Mesendoderm (in vitro differentiated cells): ENCODE data around the gene BBS1.

Source experiments
- DNase-seq: peaks from one replicate; pipeline ENCODE4 v3.0.0; 2013
- H2AK5ac ChIP-seq: 2 replicates; pipeline ENCODE4 v1.6.1; 2013; ENCODE audit warnings: low read length, inconsistent platforms
- H2BK120ac ChIP-seq: 2 replicates; pipeline ENCODE4 v1.6.1; 2013; ENCODE audit warnings: low read depth, mild to moderate bottlenecking, low read length, moderate library complexity, mixed read lengths
- H2BK15ac ChIP-seq: replicated peaks from 2 replicates; pipeline ENCODE4 v1.6.1; 2013; ENCODE audit warnings: low read depth, mild to moderate bottlenecking, moderate library complexity
- H2BK5ac ChIP-seq: 2 replicates; pipeline ENCODE4 v1.6.1; 2013; ENCODE audit warnings: low read length, inconsistent platforms
- H3K18ac ChIP-seq: 2 replicates; pipeline ENCODE4 v1.6.1; 2013; ENCODE audit warnings: mild to moderate bottlenecking, low read length, mixed read lengths
- H3K23ac ChIP-seq: one replicate; pipeline ENCODE4 v1.6.1; 2013; ENCODE audit warnings: low read length
- H3K27ac ChIP-seq: 2 replicates; pipeline ENCODE4 v1.5.1; 2013; ENCODE audit warnings: low read depth, mild to moderate bottlenecking, inconsistent platforms, low read length, moderate library complexity
- H3K27me3 ChIP-seq: 2 replicates; pipeline ENCODE4 v1.6.1; 2013; ENCODE audit warnings: low read length, control low read depth, mild to moderate bottlenecking, inconsistent platforms; ENCODE audit not compliant: insufficient read depth, poor library complexity
- H3K36me3 ChIP-seq: 2 replicates; pipeline ENCODE4 v1.6.1; 2013; ENCODE audit warnings: low read length, inconsistent platforms; ENCODE audit not compliant: control insufficient read depth, insufficient read depth
- H3K4ac ChIP-seq: one replicate; pipeline ENCODE4 v1.6.1; 2013; ENCODE audit warnings: low read depth, mild to moderate bottlenecking, low read length, moderate library complexity
- H3K4me1 ChIP-seq: 2 replicates; pipeline ENCODE4 v1.6.1; 2013; ENCODE audit warnings: low read depth, low read length, inconsistent platforms; ENCODE audit not compliant: control insufficient read depth
- H3K4me2 ChIP-seq: 2 replicates; pipeline ENCODE4 v1.6.1; 2013; ENCODE audit warnings: low read length
- H3K4me3 ChIP-seq: 2 replicates; pipeline ENCODE4 v1.5.1; 2013; ENCODE audit warnings: mild to moderate bottlenecking, low read length
- H3K56ac ChIP-seq: one replicate; pipeline ENCODE4 v1.6.1; 2013; ENCODE audit warnings: low read length
- H3K79me1 ChIP-seq: 2 replicates; pipeline ENCODE4 v1.6.1; 2013; ENCODE audit warnings: low read length, inconsistent platforms
- H3K79me2 ChIP-seq: 2 replicates; pipeline ENCODE4 v1.6.1; 2013; ENCODE audit warnings: mild to moderate bottlenecking, low read length; ENCODE audit not compliant: control insufficient read depth, insufficient read depth
- H3K9ac ChIP-seq: 2 replicates; pipeline ENCODE4 v1.6.1; 2013; ENCODE audit warnings: low read length, inconsistent platforms
- H4K5ac ChIP-seq: one replicate; pipeline ENCODE4 v1.6.1; 2013; ENCODE audit warnings: low read length
- H4K8ac ChIP-seq: one replicate; pipeline ENCODE4 v1.6.1; 2013; ENCODE audit warnings: low read depth, mild to moderate bottlenecking, control low read depth, low read length, moderate library complexity
- WGBS: extraction: QIAGEN DNeasy Blood & Tissue Kit; methylation state at CpG from one replicate; pipeline ENCODE4 v1.1.7; 2013; ENCODE audit warnings: low lambda C conversion rate, missing lambda C conversion rate; ENCODE audit not compliant: insufficient coverage; ENCODE audit errors: extremely low coverage; 5-methylcytosine and 5-hydroxymethylcytosine counted together

BBS1 gene

GRCh38 chr11:66469441-66469840 is 41.0 kb upstream of the BBS1 start:
- no CpG with 5 or more reads among the region's 1 CpG for WGBS
- H3K27me3 ChIP-seq, result no peaks in the 10 kb centered on the region
- H3K79me2 ChIP-seq, result no peaks in the 10 kb centered on the region
- H2AK5ac ChIP-seq, result no peak overlapping the region
- H2BK15ac ChIP-seq, result no peak overlapping the region
- H3K27ac ChIP-seq, result peak overlapping the region; percentile 24
- H3K4ac ChIP-seq, result no peak overlapping the region
- no peak overlapping the region for H2BK120ac ChIP-seq
- no peak for DNase-seq
- H3K79me1 ChIP-seq, result no peaks in the 10 kb centered on the region
- H3K18ac ChIP-seq, result no peak overlapping the region
- no peak overlapping the region for H3K4me2 ChIP-seq
- H3K9ac ChIP-seq, result peak overlapping the region; percentile 24
- H3K4me3 ChIP-seq, result no peak overlapping the region
- H3K56ac ChIP-seq, result peak overlapping the region; percentile 43
- no peak overlapping the region for H3K23ac ChIP-seq
- H4K5ac ChIP-seq, result no peak overlapping the region
- H3K36me3 ChIP-seq, result no peaks in the 10 kb centered on the region
- H2BK5ac ChIP-seq, result no peak overlapping the region
- no peak overlapping the region for H4K8ac ChIP-seq
- H3K4me1 ChIP-seq, result peaks cover 8% of the 10 kb centered on the region

DNA sequence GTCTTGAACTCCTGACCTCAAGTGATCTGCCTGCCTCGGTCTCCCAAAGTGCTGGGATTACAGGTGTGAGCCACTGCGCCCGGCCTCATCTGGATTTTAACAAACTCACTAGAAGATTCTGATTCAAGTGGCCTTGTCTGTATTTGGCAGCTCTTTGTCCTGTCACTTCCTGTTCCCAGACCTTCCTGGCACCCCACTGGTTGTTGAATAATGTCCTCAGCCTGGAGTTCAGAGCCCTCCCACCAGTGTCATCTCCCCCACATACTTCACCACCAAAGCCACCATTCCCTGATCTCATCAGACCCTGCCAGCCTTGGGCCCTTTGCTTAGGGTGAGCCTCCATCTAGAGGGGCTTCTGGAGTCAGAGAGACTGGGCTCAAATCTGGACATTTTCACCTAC is 40.4 kb upstream of the BBS1 start:
- peak; percentile 81 for DNase-seq
- H3K4me3 ChIP-seq, result no peak overlapping the region
- H2BK15ac ChIP-seq, result no peak overlapping the region
- H3K23ac ChIP-seq, result no peak overlapping the region
- H3K27me3 ChIP-seq, result no peaks in the 10 kb centered on the region
- no peak overlapping the region for H4K8ac ChIP-seq
- H3K9ac ChIP-seq, result no peak overlapping the region
- no peak overlapping the region for H2AK5ac ChIP-seq
- no peak overlapping the region for H3K27ac ChIP-seq
- peaks cover 8% of the 10 kb centered on the region for H3K4me1 ChIP-seq
- H3K79me2 ChIP-seq, result no peaks in the 10 kb centered on the region
- H3K79me1 ChIP-seq, result no peaks in the 10 kb centered on the region
- H3K4ac ChIP-seq, result no peak overlapping the region
- no peak overlapping the region for H3K4me2 ChIP-seq
- no peaks in the 10 kb centered on the region for H3K36me3 ChIP-seq
- H2BK5ac ChIP-seq, result no peak overlapping the region
- no peak overlapping the region for H4K5ac ChIP-seq
- WGBS, result no CpG with 5 or more reads among the region's 3 CpGs
- H2BK120ac ChIP-seq, result no peak overlapping the region
- no peak overlapping the region for H3K56ac ChIP-seq
- no peak overlapping the region for H3K18ac ChIP-seq

- Histone ChIP-seq H2BK120ac (no peak overlapping the region), H3K27me3 (no peaks in the 10 kb centered on the region), H3K36me3 (no peaks in the 10 kb centered on the region), H3K9ac (no peak overlapping the region), H3K23ac (no peak overlapping the region), H3K79me1 (no peaks in the 10 kb centered on the region), H2BK15ac (no peak overlapping the region), H3K4me3 (no peak overlapping the region), H4K8ac (no peak overlapping the region), H3K4me2 (no peak overlapping the region), H3K4me1 (peaks cover 6% of the 10 kb centered on the region), H4K5ac (no peak overlapping the region), H2AK5ac (no peak overlapping the region), H2BK5ac (no peak overlapping the region), H3K18ac (no peak overlapping the region), H3K4ac (no peak overlapping the region), H3K56ac (no peak overlapping the region), H3K79me2 (no peaks in the 10 kb centered on the region), H3K27ac (no peak overlapping the region)
- WGBS, result no CpG with 5 or more reads among the region's 16 CpGs
- DNase-seq, result no peak
Measured at GRCh38 chr11:66471142-66471541, 39.3 kb upstream of the BBS1 start.

GRCh38 chr11:66472054-66472453 is 38.4 kb upstream of the BBS1 start:
- Histone ChIP-seq H3K27me3 (no peaks in the 10 kb centered on the region), H3K56ac (no peak overlapping the region), H3K18ac (no peak overlapping the region), H2BK15ac (no peak overlapping the region), H3K4me3 (no peak overlapping the region), H3K23ac (no peak overlapping the region), H3K79me2 (no peaks in the 10 kb centered on the region), H2BK120ac (no peak overlapping the region), H3K4me2 (no peak overlapping the region), H4K8ac (no peak overlapping the region), H2AK5ac (no peak overlapping the region), H3K9ac (no peak overlapping the region), H4K5ac (no peak overlapping the region), H3K79me1 (no peaks in the 10 kb centered on the region), H3K4me1 (peaks cover 6% of the 10 kb centered on the region), H3K27ac (no peak overlapping the region), H2BK5ac (no peak overlapping the region), H3K4ac (no peak overlapping the region), H3K36me3 (no peaks in the 10 kb centered on the region)
- WGBS, result no CpG with 5 or more reads among the region's 9 CpGs
- DNase-seq, result no peak

DNA sequence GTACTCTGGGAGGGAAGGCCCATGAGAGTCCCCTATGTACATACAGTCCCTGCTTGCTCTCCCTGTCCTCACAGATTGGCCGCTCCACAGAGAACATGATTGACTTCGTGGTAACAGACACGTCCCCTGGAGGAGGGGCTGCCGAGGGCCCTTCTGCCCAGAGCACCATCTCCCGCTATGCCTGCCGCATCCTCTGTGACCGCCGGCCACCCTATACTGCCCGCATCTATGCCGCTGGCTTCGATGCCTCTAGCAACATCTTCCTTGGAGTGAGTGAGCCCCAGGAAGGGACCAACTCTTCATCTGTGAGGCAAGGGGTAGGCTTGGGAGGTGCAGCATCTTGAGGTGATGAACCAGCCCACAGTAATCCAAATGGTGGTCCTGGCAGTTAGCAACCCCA is 37.3 kb upstream of the BBS1 start:
- no peak overlapping the region for H4K8ac ChIP-seq
- no peak overlapping the region for H2BK15ac ChIP-seq
- DNase-seq, result no peak
- no peak overlapping the region for H3K4ac ChIP-seq
- no peak overlapping the region for H3K4me2 ChIP-seq
- H2AK5ac ChIP-seq, result no peak overlapping the region
- peaks cover 2% of the 10 kb centered on the region for H3K4me1 ChIP-seq
- no peaks in the 10 kb centered on the region for H3K27me3 ChIP-seq
- H2BK5ac ChIP-seq, result no peak overlapping the region
- no peaks in the 10 kb centered on the region for H3K36me3 ChIP-seq
- no CpG with 5 or more reads among the region's 11 CpGs for WGBS
- no peaks in the 10 kb centered on the region for H3K79me1 ChIP-seq
- H3K27ac ChIP-seq, result no peak overlapping the region
- no peak overlapping the region for H2BK120ac ChIP-seq
- H3K23ac ChIP-seq, result no peak overlapping the region
- no peak overlapping the region for H3K18ac ChIP-seq
- H3K4me3 ChIP-seq, result no peak overlapping the region
- H3K79me2 ChIP-seq, result no peaks in the 10 kb centered on the region
- no peak overlapping the region for H4K5ac ChIP-seq
- H3K56ac ChIP-seq, result no peak overlapping the region
- no peak overlapping the region for H3K9ac ChIP-seq
